ENCODE measurements around the gene CRISPLD2.
"Not testable (repeated sequence)": the region's sequence is repeated elsewhere in the genome, so short reads cannot be mapped to it uniquely, and the experiment has no call there.

DNA sequence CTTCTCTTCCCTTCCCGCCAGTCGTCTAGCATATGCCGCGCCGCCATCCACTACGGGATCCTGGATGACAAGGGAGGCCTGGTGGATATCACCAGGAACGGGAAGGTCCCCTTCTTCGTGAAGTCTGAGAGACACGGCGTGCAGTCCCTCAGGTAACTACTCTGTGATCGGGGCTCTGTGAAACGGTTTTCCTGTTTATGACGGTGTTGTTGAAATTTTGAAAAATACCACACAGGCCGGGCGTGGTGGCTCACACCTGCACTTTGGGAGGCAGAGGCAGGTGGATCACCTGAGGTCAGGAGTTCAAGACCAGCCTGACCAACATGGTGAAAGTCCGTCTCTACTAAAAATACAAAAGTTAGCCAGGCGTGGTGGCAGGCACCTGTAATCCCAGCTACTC lies 53.2 kb downstream of the CRISPLD2 start:
- TF ChIP-seq CTCF (conservative IDR thresholded peaks at IDR 0.05 in 1 of 2, IDR thresholded peaks at IDR 0.05 in 1 of 2; ENCODE audit: low read depth in 1 of 2, low read length in 2 of 2); EZH2 (IDR thresholded peaks at IDR 0.05; ENCODE audit: low read length, missing control alignments): not testable (repeated sequence)
